Memory B cell (primary cell): ENCODE results near the gene EXOC4.

Experiments
- ATAC-seq: fragments of 150-1000 bp; cut with Tn5 transposase; 2 replicates; pipeline ENCODE4 v1.10.0; 2021; ENCODE audit warnings: low read depth, mild to moderate bottlenecking, moderate library complexity
- DNase-seq, 2 donors: peaks; one replicate each; pipeline ENCODE4 v3.0.0; 2022; ENCODE audit warnings: low spot score in 2 of 2
- H3K27ac Mint-ChIP-seq: one replicate; pipeline ENCODE4 v1.8.0; 2022; ENCODE audit warnings: mild to moderate bottlenecking, moderate library complexity, mixed read lengths
- H3K27me3 Mint-ChIP-seq: one replicate; pipeline ENCODE4 v1.8.0; 2022; ENCODE audit warnings: mixed read lengths
- H3K36me3 Mint-ChIP-seq: one replicate; pipeline ENCODE4 v1.8.0; 2022; ENCODE audit warnings: mild to moderate bottlenecking, mixed read lengths
- H3K4me1 Mint-ChIP-seq: one replicate; pipeline ENCODE4 v1.8.0; 2022; ENCODE audit warnings: mixed read lengths
- H3K4me3 Mint-ChIP-seq: one replicate; pipeline ENCODE4 v1.8.0; 2022; ENCODE audit warnings: mild to moderate bottlenecking, moderate library complexity, mixed read lengths
- H3K9me3 Mint-ChIP-seq: one replicate; pipeline ENCODE4 v1.8.0; 2022; ENCODE audit warnings: mixed read lengths

EXOC4 gene

GRCh38 chr7:134045716-134046115, 792.8 kb downstream of the EXOC4 start:
- Mint-ChIP-seq H3K4me1 (peaks cover 5% of the 10 kb centered on the region), H3K27ac (no peak overlapping the region), H3K36me3 (peaks cover 19% of the 10 kb centered on the region), H3K27me3 (no peaks in the 10 kb centered on the region), H3K4me3 (no peak overlapping the region), H3K9me3 (no peaks in the 10 kb centered on the region)
- DNase-seq = no peak
- ATAC-seq = no peak

- ATAC-seq (no peak), DNase-seq (no peak)
- H3K36me3 Mint-ChIP-seq = peaks cover 23% of the 10 kb centered on the region
- no peaks in the 10 kb centered on the region for H3K9me3 Mint-ChIP-seq
- H3K4me1 Mint-ChIP-seq = peaks cover 2% of the 10 kb centered on the region
- no peaks in the 10 kb centered on the region for H3K27me3 Mint-ChIP-seq
- H3K27ac Mint-ChIP-seq = no peak overlapping the region
- no peak overlapping the region for H3K4me3 Mint-ChIP-seq
Measured at GRCh38 chr7:134046594-134047128, 793.8 kb downstream of the EXOC4 start.

- DNase-seq = no peak
- Mint-ChIP-seq H3K4me1 (peaks cover 2% of the 10 kb centered on the region), H3K27me3 (no peaks in the 10 kb centered on the region), H3K36me3 (peaks cover 24% of the 10 kb centered on the region), H3K9me3 (no peaks in the 10 kb centered on the region), H3K27ac (no peak overlapping the region), H3K4me3 (no peak overlapping the region)
- no peak for ATAC-seq
Measured at GRCh38 chr7:134047675-134048074, 794.8 kb downstream of the EXOC4 start.

- no peaks in the 10 kb centered on the region for H3K9me3 Mint-ChIP-seq
- peaks cover 2% of the 10 kb centered on the region for H3K4me1 Mint-ChIP-seq
- H3K27ac Mint-ChIP-seq = no peak overlapping the region
- peaks cover 24% of the 10 kb centered on the region for H3K36me3 Mint-ChIP-seq
- no peak overlapping the region for H3K4me3 Mint-ChIP-seq
- DNase-seq = no peak
- no peaks in the 10 kb centered on the region for H3K27me3 Mint-ChIP-seq
- no peak for ATAC-seq
Measured at GRCh38 chr7:134048166-134048565, 795.3 kb downstream of the EXOC4 start.

GRCh38 chr7:134051020-134051419, 798.1 kb downstream of the EXOC4 start:
- no peak overlapping the region for H3K27ac Mint-ChIP-seq
- H3K27me3 Mint-ChIP-seq = no peaks in the 10 kb centered on the region
- H3K4me1 Mint-ChIP-seq = peaks cover 2% of the 10 kb centered on the region
- peaks cover 20% of the 10 kb centered on the region for H3K36me3 Mint-ChIP-seq
- H3K9me3 Mint-ChIP-seq = no peaks in the 10 kb centered on the region
- ATAC-seq (no peak), DNase-seq (no peak)
- no peak overlapping the region for H3K4me3 Mint-ChIP-seq

GRCh38 chr7:134056816-134057215, 803.9 kb downstream of the EXOC4 start:
- no peak overlapping the region for H3K27ac Mint-ChIP-seq
- peaks cover 12% of the 10 kb centered on the region for H3K36me3 Mint-ChIP-seq
- no peaks in the 10 kb centered on the region for H3K27me3 Mint-ChIP-seq
- no peaks in the 10 kb centered on the region for H3K9me3 Mint-ChIP-seq
- peaks cover 2% of the 10 kb centered on the region for H3K4me1 Mint-ChIP-seq
- ATAC-seq (no peak), DNase-seq (no peak)
- H3K4me3 Mint-ChIP-seq = no peak overlapping the region

GRCh38 chr7:134058521-134058920, 805.6 kb downstream of the EXOC4 start:
- Mint-ChIP-seq H3K4me1 (peaks cover 2% of the 10 kb centered on the region), H3K4me3 (no peak overlapping the region), H3K27ac (no peak overlapping the region), H3K9me3 (no peaks in the 10 kb centered on the region), H3K36me3 (peaks cover 20% of the 10 kb centered on the region), H3K27me3 (no peaks in the 10 kb centered on the region)
- ATAC-seq (no peak), DNase-seq (no peak)

GRCh38 chr7:134058980-134059379, 806.1 kb downstream of the EXOC4 start:
- no peaks in the 10 kb centered on the region for H3K27me3 Mint-ChIP-seq
- H3K4me3 Mint-ChIP-seq = no peak overlapping the region
- no peak overlapping the region for H3K27ac Mint-ChIP-seq
- DNase-seq (no peak), ATAC-seq (no peak)
- H3K4me1 Mint-ChIP-seq = peaks cover 2% of the 10 kb centered on the region
- peaks cover 21% of the 10 kb centered on the region for H3K36me3 Mint-ChIP-seq
- H3K9me3 Mint-ChIP-seq = no peaks in the 10 kb centered on the region

GRCh38 chr7:134059921-134060320, 807.0 kb downstream of the EXOC4 start:
- peaks cover 24% of the 10 kb centered on the region for H3K36me3 Mint-ChIP-seq
- no peak for ATAC-seq

GRCh38 chr7:134060874-134061273, 808.0 kb downstream of the EXOC4 start:
- DNase-seq (no peak), ATAC-seq (no peak)
- H3K4me3 Mint-ChIP-seq = no peak overlapping the region
- no peak overlapping the region for H3K27ac Mint-ChIP-seq
- H3K36me3 Mint-ChIP-seq = peaks cover 30% of the 10 kb centered on the region
- no peaks in the 10 kb centered on the region for H3K9me3 Mint-ChIP-seq
- no peaks in the 10 kb centered on the region for H3K27me3 Mint-ChIP-seq
- no peaks in the 10 kb centered on the region for H3K4me1 Mint-ChIP-seq

More at GRCh38 chr7:134059921-134060320, 807.0 kb downstream of the EXOC4 start:
- Mint-ChIP-seq H3K27me3 (no peaks in the 10 kb centered on the region), H3K4me3 (no peak overlapping the region), H3K4me1 (no peaks in the 10 kb centered on the region), H3K27ac (no peak overlapping the region), H3K9me3 (no peaks in the 10 kb centered on the region)
- no peak for DNase-seq

- Mint-ChIP-seq H3K27ac (no peak overlapping the region), H3K27me3 (no peaks in the 10 kb centered on the region), H3K4me1 (no peaks in the 10 kb centered on the region), H3K36me3 (peaks cover 39% of the 10 kb centered on the region), H3K4me3 (no peak overlapping the region), H3K9me3 (no peaks in the 10 kb centered on the region)
- ATAC-seq (no peak), DNase-seq (no peak)
Measured at GRCh38 chr7:134062460-134062859, 809.6 kb downstream of the EXOC4 start.

GRCh38 chr7:134065415-134065814, 812.5 kb downstream of the EXOC4 start:
- Mint-ChIP-seq H3K4me1 (no peaks in the 10 kb centered on the region), H3K36me3 (peaks cover 47% of the 10 kb centered on the region), H3K27me3 (no peaks in the 10 kb centered on the region), H3K4me3 (no peak overlapping the region), H3K27ac (no peak overlapping the region), H3K9me3 (no peaks in the 10 kb centered on the region)
- ATAC-seq = no peak
- DNase-seq = no peak

GRCh38 chr7:134067164-134067563, 814.3 kb downstream of the EXOC4 start:
- Mint-ChIP-seq H3K9me3 (no peaks in the 10 kb centered on the region), H3K27me3 (no peaks in the 10 kb centered on the region), H3K36me3 (peaks cover 48% of the 10 kb centered on the region), H3K4me1 (no peaks in the 10 kb centered on the region), H3K27ac (no peak overlapping the region), H3K4me3 (no peak overlapping the region)
- no peak for DNase-seq
- no peak for ATAC-seq

GRCh38 chr7:134068670-134069069, 815.8 kb downstream of the EXOC4 start:
- ATAC-seq = no peak
- peaks cover 37% of the 10 kb centered on the region for H3K36me3 Mint-ChIP-seq
- no peak overlapping the region for H3K27ac Mint-ChIP-seq
- no peaks in the 10 kb centered on the region for H3K4me1 Mint-ChIP-seq
- H3K9me3 Mint-ChIP-seq = no peaks in the 10 kb centered on the region
- no peak overlapping the region for H3K4me3 Mint-ChIP-seq
- no peaks in the 10 kb centered on the region for H3K27me3 Mint-ChIP-seq
- DNase-seq = no peak

GRCh38 chr7:134069187-134069586, 816.3 kb downstream of the EXOC4 start:
- Mint-ChIP-seq H3K4me1 (no peaks in the 10 kb centered on the region), H3K27ac (no peak overlapping the region), H3K36me3 (peaks cover 36% of the 10 kb centered on the region), H3K9me3 (no peaks in the 10 kb centered on the region), H3K27me3 (no peaks in the 10 kb centered on the region), H3K4me3 (no peak overlapping the region)
- no peak for ATAC-seq
- DNase-seq = no peak
